Fibroblast of pulmonary artery (primary cell): ENCODE data around the gene SLC43A3.

Experiments
- DNase-seq: peaks from one replicate; pipeline ENCODE4 v3.0.0-alpha.2; 2010; ENCODE audit warnings: low read depth
- H3K4me3 ChIP-seq: replicated peaks from 2 replicates; pipeline ENCODE4 v1.5.1; 2011; ENCODE audit warnings: low read depth, mild to moderate bottlenecking, control low read depth, low read length, moderate library complexity
- CTCF ChIP-seq: IDR thresholded peaks from 2 replicates; pipeline ENCODE4 v1.5.1; 2011; ENCODE audit warnings: mild to moderate bottlenecking, control low read depth, low read length, inconsistent platforms; ENCODE audit errors: missing control alignments

SLC43A3 gene

GRCh38 chr11:57473285-57473841 lies 46.4 kb upstream of the SLC43A3 start:
- DNase-seq = no peak
- no peak for TF ChIP-seq CTCF
- H3K4me3 ChIP-seq = no peak overlapping the region

GRCh38 chr11:57471496-57471895 lies 44.6 kb upstream of the SLC43A3 start:
- H3K4me3 ChIP-seq = no peak overlapping the region
- no peak for DNase-seq
- TF ChIP-seq CTCF = no peak

- no peak overlapping the region for H3K4me3 ChIP-seq
- TF ChIP-seq CTCF = no peak
- no peak for DNase-seq
Measured at GRCh38 chr11:57469268-57469667, 42.3 kb upstream of the SLC43A3 start.

GRCh38 chr11:57468276-57468675 lies 41.4 kb upstream of the SLC43A3 start:
- H3K4me3 ChIP-seq = no peak overlapping the region
- DNase-seq = no peak
- TF ChIP-seq CTCF = no peak

GRCh38 chr11:57467508-57468157 lies 40.7 kb upstream of the SLC43A3 start:
- no peak overlapping the region for H3K4me3 ChIP-seq
- no peak for TF ChIP-seq CTCF
- no peak for DNase-seq

- no peak overlapping the region for H3K4me3 ChIP-seq
- no peak for TF ChIP-seq CTCF
- DNase-seq = no peak
Measured at GRCh38 chr11:57466680-57467079, 39.8 kb upstream of the SLC43A3 start.
